HepG2 (cell line): ENCODE data around the gene SEC61B. TPM values are rescaled to one million over a fixed set of nuclear protein-coding genes. Genes with fewer than 3 reads are reported as not detected.

Experiments used
- CEBPG ChIP-seq: IDR thresholded peaks from 2 replicates; pipeline ENCODE4 v1.6.1; 2016
- HNF4A ChIP-seq: sonication (generic); formaldehyde crosslinking; IDR thresholded peaks from 2 replicates; pipeline ENCODE4 v1.4.0; 2020; ENCODE audit warnings: missing genetic modification reagents
- NFIC ChIP-seq: IDR thresholded peaks from 2 replicates; pipeline ENCODE4 v1.6.1; 2012; ENCODE audit warnings: mild to moderate bottlenecking, low read length, inconsistent platforms
- REPIN1 ChIP-seq: sonication (generic); formaldehyde crosslinking; IDR thresholded peaks from 2 replicates; pipeline ENCODE4 v1.8.0; 2022; ENCODE audit warnings: missing genetic modification reagents, low read depth, mild to moderate bottlenecking, borderline replicate concordance
- SIX4 ChIP-seq: sonication (generic); formaldehyde crosslinking; IDR thresholded peaks from 2 replicates; pipeline ENCODE4 v1.4.0; 2020; ENCODE audit warnings: missing genetic modification reagents
- SKI ChIP-seq: fragments of 450-650 bp; IDR thresholded peaks from one replicate; pipeline ENCODE4 v1.6.1; 2018; ENCODE audit warnings: mild to moderate bottlenecking; ENCODE audit not compliant: partially characterized antibody
- SOX5 ChIP-seq: IDR thresholded peaks from 2 replicates; pipeline ENCODE4 v1.6.1; 2016; ENCODE audit warnings: borderline replicate concordance
- ZFP36L2 ChIP-seq: sonication (generic); formaldehyde crosslinking; IDR thresholded peaks from 2 replicates; pipeline ENCODE4 v1.4.0; 2020; ENCODE audit warnings: missing genetic modification reagents
- ZNF350 ChIP-seq: sonication (generic); formaldehyde crosslinking; IDR thresholded peaks from 2 replicates; pipeline ENCODE4 v1.4.0; 2020; ENCODE audit warnings: mild to moderate bottlenecking, low read depth, missing genetic modification reagents, borderline replicate concordance
- ZNF44 ChIP-seq: sonication (generic); formaldehyde crosslinking; IDR thresholded peaks from 2 replicates; pipeline ENCODE4 v1.5.1; 2020; ENCODE audit warnings: mild to moderate bottlenecking, missing genetic modification reagents
- ZNF788 ChIP-seq: sonication (generic); formaldehyde crosslinking; IDR thresholded peaks from 2 replicates; pipeline ENCODE4 v1.5.0; 2020; ENCODE audit warnings: mild to moderate bottlenecking, missing genetic modification reagents, borderline replicate concordance
- polyA plus RNA-seq, 8 experiments: library from polyadenylated mRNA; depleted of rRNA in 3 of 8; stranded (reverse) in 7 of 8; unstranded in 1 of 8; fragments of >200 nt; fragmentation: Illumina TruSeq in 4 of 8; extraction: Trizol in 4 of 8; gene quantifications; 2 replicates each; pipeline versions ENCODE4 v1.2.1 to v1.2.3, GENCODE V29; 2011 to 2016; ENCODE audit warnings: low read depth in 4 of 8, missing spikeins in 1 of 8, mixed read lengths in 1 of 8; ENCODE audit not compliant: insufficient read depth in 1 of 8
- total RNA-seq, 5 experiments: library from RNA; depleted of rRNA; stranded (reverse); fragments of >200 nt; fragmentation: Illumina TruSeq; extraction: Trizol; gene quantifications; 2 replicates each; pipeline ENCODE4 v1.2.3, GENCODE V29; 2016; ENCODE audit warnings: low read depth in 1 of 5
- TF ChIP-seq, protein P1 (sequence below): sonication (generic); formaldehyde crosslinking; IDR thresholded peaks from 2 replicates; pipeline ENCODE4 v1.4.0; 2020; ENCODE audit warnings: missing genetic modification reagents
- TF ChIP-seq, protein P2 (sequence below): sonication (generic); formaldehyde crosslinking; conservative IDR thresholded peaks from 2 replicates; pipeline ENCODE4 v1.4.0; 2020; ENCODE audit warnings: mild to moderate bottlenecking, missing genetic modification reagents, moderate library complexity
- TF ChIP-seq, protein P3 (sequence below): IDR thresholded peaks from 2 replicates; pipeline ENCODE4 v1.6.1; 2016; ENCODE audit warnings: mild to moderate bottlenecking
- TF ChIP-seq, protein P4 (sequence below): sonication (generic); formaldehyde crosslinking; IDR thresholded peaks from 2 replicates; pipeline ENCODE4 v1.9.0; 2022; ENCODE audit warnings: missing genetic modification reagents, mild to moderate bottlenecking, borderline replicate concordance
- TF ChIP-seq, protein P5 (sequence below): sonication (generic); formaldehyde crosslinking; IDR thresholded peaks from 2 replicates; pipeline ENCODE4 v1.4.0; 2020; ENCODE audit warnings: mild to moderate bottlenecking, missing genetic modification reagents

The SEC61B gene
- total and polyA plus RNA-seq, 2 of the 13 experiments (the other 11 are each of a cell fraction or from before 2014, with no cell fraction given) = 191 to 368 TPM

DNA sequence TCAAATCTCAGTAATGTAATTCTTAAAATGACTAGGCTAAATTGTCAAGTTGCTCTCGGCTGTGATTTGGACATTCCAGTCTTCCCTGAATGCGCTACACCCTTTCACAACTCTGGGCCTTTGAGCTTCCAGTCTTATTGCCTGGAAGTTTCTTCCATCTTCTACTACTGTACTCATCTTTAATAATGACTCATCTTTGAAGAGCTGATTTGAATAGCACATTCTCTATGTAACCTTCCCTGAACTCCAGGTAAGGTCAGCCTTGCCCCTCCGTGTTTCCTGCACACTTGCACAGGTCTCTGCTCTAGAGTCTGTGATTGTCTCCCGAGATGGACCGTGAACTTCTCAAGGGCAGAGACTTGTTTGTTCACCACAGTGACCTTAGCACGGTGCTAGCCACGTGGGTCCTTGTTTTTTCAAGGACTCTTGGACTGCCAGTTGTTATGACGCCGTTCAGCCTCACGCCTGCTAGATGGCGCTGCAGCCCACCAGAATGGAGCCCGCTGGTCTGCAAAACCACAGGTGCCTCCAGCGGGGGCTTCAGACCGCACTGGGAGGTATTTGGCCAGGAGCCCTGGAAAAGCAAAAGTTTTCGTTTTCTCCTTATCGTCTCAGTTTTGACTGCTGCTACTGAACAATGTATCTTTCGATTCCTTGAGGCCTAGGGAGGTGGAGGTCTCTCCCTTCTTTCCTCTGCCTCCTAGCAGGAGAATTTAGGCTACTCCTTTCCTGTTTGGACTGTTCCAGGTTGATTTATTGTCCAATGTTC lies 44.4 kb downstream of the SEC61B start (continued):
- TF ChIP-seq REPIN1 (CRISPR knock-in tag) (peak; percentile 76; the same call in 1 of the 2 replicates), SOX5 (CRISPR knock-in tag) (peak; percentile 67), ZFP36L2 (CRISPR knock-in tag) (0 out of 2 replicates have a peak, but pooled peaks have one; percentile 71), ZNF788 (peak; percentile 43; the same call in 1 of the 2 replicates), ZNF350 (CRISPR knock-in tag) (peak; percentile 38; the same call in 1 of the 2 replicates), HNF4A (CRISPR knock-in tag) (peak; percentile 92), ZNF44 (no peak), SKI (peak; percentile 64), NFIC (no peak), CEBPG (peak; percentile 30; the same call in 1 of the 2 replicates), SIX4 (CRISPR knock-in tag) (peak; percentile 24; the same call in 1 of the 2 replicates)
- TF ChIP-seq, protein P1, sequence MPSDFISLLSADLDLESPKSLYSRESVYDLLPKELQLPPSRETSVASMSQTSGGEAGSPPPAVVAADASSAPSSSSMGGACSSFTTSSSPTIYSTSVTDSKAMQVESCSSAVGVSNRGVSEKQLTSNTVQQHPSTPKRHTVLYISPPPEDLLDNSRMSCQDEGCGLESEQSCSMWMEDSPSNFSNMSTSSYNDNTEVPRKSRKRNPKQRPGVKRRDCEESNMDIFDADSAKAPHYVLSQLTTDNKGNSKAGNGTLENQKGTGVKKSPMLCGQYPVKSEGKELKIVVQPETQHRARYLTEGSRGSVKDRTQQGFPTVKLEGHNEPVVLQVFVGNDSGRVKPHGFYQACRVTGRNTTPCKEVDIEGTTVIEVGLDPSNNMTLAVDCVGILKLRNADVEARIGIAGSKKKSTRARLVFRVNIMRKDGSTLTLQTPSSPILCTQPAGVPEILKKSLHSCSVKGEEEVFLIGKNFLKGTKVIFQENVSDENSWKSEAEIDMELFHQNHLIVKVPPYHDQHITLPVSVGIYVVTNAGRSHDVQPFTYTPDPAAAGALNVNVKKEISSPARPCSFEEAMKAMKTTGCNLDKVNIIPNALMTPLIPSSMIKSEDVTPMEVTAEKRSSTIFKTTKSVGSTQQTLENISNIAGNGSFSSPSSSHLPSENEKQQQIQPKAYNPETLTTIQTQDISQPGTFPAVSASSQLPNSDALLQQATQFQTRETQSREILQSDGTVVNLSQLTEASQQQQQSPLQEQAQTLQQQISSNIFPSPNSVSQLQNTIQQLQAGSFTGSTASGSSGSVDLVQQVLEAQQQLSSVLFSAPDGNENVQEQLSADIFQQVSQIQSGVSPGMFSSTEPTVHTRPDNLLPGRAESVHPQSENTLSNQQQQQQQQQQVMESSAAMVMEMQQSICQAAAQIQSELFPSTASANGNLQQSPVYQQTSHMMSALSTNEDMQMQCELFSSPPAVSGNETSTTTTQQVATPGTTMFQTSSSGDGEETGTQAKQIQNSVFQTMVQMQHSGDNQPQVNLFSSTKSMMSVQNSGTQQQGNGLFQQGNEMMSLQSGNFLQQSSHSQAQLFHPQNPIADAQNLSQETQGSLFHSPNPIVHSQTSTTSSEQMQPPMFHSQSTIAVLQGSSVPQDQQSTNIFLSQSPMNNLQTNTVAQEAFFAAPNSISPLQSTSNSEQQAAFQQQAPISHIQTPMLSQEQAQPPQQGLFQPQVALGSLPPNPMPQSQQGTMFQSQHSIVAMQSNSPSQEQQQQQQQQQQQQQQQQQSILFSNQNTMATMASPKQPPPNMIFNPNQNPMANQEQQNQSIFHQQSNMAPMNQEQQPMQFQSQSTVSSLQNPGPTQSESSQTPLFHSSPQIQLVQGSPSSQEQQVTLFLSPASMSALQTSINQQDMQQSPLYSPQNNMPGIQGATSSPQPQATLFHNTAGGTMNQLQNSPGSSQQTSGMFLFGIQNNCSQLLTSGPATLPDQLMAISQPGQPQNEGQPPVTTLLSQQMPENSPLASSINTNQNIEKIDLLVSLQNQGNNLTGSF (CRISPR knock-in tag) = no peak
- TF ChIP-seq, protein P2, sequence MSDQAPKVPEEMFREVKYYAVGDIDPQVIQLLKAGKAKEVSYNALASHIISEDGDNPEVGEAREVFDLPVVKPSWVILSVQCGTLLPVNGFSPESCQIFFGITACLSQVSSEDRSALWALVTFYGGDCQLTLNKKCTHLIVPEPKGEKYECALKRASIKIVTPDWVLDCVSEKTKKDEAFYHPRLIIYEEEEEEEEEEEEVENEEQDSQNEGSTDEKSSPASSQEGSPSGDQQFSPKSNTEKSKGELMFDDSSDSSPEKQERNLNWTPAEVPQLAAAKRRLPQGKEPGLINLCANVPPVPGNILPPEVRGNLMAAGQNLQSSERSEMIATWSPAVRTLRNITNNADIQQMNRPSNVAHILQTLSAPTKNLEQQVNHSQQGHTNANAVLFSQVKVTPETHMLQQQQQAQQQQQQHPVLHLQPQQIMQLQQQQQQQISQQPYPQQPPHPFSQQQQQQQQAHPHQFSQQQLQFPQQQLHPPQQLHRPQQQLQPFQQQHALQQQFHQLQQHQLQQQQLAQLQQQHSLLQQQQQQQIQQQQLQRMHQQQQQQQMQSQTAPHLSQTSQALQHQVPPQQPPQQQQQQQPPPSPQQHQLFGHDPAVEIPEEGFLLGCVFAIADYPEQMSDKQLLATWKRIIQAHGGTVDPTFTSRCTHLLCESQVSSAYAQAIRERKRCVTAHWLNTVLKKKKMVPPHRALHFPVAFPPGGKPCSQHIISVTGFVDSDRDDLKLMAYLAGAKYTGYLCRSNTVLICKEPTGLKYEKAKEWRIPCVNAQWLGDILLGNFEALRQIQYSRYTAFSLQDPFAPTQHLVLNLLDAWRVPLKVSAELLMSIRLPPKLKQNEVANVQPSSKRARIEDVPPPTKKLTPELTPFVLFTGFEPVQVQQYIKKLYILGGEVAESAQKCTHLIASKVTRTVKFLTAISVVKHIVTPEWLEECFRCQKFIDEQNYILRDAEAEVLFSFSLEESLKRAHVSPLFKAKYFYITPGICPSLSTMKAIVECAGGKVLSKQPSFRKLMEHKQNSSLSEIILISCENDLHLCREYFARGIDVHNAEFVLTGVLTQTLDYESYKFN (CRISPR knock-in tag) = peak; percentile 59
- TF ChIP-seq, protein P3, sequence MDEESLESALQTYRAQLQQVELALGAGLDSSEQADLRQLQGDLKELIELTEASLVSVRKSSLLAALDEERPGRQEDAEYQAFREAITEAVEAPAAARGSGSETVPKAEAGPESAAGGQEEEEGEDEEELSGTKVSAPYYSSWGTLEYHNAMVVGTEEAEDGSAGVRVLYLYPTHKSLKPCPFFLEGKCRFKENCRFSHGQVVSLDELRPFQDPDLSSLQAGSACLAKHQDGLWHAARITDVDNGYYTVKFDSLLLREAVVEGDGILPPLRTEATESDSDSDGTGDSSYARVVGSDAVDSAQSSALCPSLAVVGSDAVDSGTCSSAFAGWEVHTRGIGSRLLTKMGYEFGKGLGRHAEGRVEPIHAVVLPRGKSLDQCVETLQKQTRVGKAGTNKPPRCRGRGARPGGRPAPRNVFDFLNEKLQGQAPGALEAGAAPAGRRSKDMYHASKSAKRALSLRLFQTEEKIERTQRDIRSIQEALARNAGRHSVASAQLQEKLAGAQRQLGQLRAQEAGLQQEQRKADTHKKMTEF (CRISPR knock-in tag) = 0 out of 2 replicates have a peak, but pooled peaks have one; percentile 51
- TF ChIP-seq, protein P4, sequence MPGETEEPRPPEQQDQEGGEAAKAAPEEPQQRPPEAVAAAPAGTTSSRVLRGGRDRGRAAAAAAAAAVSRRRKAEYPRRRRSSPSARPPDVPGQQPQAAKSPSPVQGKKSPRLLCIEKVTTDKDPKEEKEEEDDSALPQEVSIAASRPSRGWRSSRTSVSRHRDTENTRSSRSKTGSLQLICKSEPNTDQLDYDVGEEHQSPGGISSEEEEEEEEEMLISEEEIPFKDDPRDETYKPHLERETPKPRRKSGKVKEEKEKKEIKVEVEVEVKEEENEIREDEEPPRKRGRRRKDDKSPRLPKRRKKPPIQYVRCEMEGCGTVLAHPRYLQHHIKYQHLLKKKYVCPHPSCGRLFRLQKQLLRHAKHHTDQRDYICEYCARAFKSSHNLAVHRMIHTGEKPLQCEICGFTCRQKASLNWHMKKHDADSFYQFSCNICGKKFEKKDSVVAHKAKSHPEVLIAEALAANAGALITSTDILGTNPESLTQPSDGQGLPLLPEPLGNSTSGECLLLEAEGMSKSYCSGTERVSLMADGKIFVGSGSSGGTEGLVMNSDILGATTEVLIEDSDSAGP = peak; percentile 62; the same call in 1 of the 2 replicates
- TF ChIP-seq, protein P5, sequence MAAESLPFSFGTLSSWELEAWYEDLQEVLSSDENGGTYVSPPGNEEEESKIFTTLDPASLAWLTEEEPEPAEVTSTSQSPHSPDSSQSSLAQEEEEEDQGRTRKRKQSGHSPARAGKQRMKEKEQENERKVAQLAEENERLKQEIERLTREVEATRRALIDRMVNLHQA (CRISPR knock-in tag) = no peak
